BJ (cell line): ENCODE results near the gene GREB1. TPM values are rescaled to one million over a fixed set of nuclear protein-coding genes. Genes with fewer than 3 reads are reported as not detected.

Experiments used
- CTCF ChIA-PET: fragments of 350-600 bp; formaldehyde crosslinking; extraction: SDS; loops from one replicate; lab custom pipeline; 2021; ENCODE audit warnings: antibody characterized with exemption, inconsistent platforms; lab: Yijun Ruan, JAX
- POLR2A ChIA-PET: fragments of 300-600 bp; sonication (Branson Sonifier 250); formaldehyde crosslinking; extraction: SDS; loops from one replicate; lab custom pipeline; 2021; ENCODE audit warnings: antibody characterized with exemption; lab: Charles Lee
- DNase-seq: peaks from one replicate; pipeline ENCODE4 v3.0.0-alpha.2; 2011; ENCODE audit warnings: low read depth
- H3K27me3 ChIP-seq: 2 replicates; pipeline ENCODE4 v1.6.0; 2011; ENCODE audit warnings: low read length; ENCODE audit not compliant: control insufficient read depth, insufficient read depth
- H3K36me3 ChIP-seq: 2 replicates; pipeline ENCODE4 v1.5.1; 2011; ENCODE audit warnings: low read length; ENCODE audit not compliant: control insufficient read depth, insufficient read depth
- H3K4me3 ChIP-seq: 2 replicates; pipeline ENCODE4 v1.5.1; 2011; ENCODE audit warnings: low read depth, mild to moderate bottlenecking, control low read depth, low read length
- CTCF ChIP-seq: IDR thresholded peaks from 2 replicates; pipeline ENCODE4 v1.5.1; 2011; ENCODE audit warnings: low read depth, mild to moderate bottlenecking, control low read depth, inconsistent platforms, low read length, moderate library complexity; ENCODE audit not compliant: insufficient read depth
- polyA plus RNA-seq: library from polyadenylated mRNA; depleted of rRNA; stranded (reverse); fragments of >200 nt; gene quantifications from 2 replicates; pipeline ENCODE4 v1.2.3, GENCODE V29; 2011

Gene GREB1
- polyA plus RNA-seq, 1 experiment, result not detected

GRCh38 chr2:11566383-11566782 lies 32.5 kb downstream of the GREB1 start:
- ChIA-PET POLR2A (no interaction called here), CTCF (interaction anchor here (1.5 to 1.6 kb wide), 2 partner anchors 16 to 89 kb away, joined by 4 to 11 read pairs; no protein-coding TSS in a partner anchor)
- no peaks in the 10 kb centered on the region for H3K36me3 ChIP-seq
- TF ChIP-seq CTCF, result no peak
- H3K4me3 ChIP-seq, result no peak overlapping the region
- peaks cover 6% of the 10 kb centered on the region for H3K27me3 ChIP-seq
- DNase-seq, result no peak

- ChIA-PET POLR2A (no interaction called here), CTCF (interaction anchor here (1.2 kb wide), 1 partner anchor 17 kb away, joined by 3 read pairs; no protein-coding TSS in a partner anchor)
- no peak for TF ChIP-seq CTCF
- DNase-seq, result no peak
- Histone ChIP-seq H3K4me3 (no peak overlapping the region), H3K36me3 (no peaks in the 10 kb centered on the region), H3K27me3 (peaks cover 6% of the 10 kb centered on the region)
Observed at GRCh38 chr2:11567631-11568031, 33.8 kb downstream of the GREB1 start.

- CTCF ChIA-PET, result interaction anchor here (0.7 to 1.1 kb wide), 3 partner anchors 14 to 103 kb away, joined by 3 to 10 read pairs (median 3); partner anchors contain the start of gene E2F6
- Histone ChIP-seq H3K4me3 (no peak overlapping the region), H3K27me3 (peaks cover 8% of the 10 kb centered on the region), H3K36me3 (no peaks in the 10 kb centered on the region)
- no peak for TF ChIP-seq CTCF
- DNase-seq, result no peak
- POLR2A ChIA-PET, result no interaction called here
Observed at GRCh38 chr2:11568436-11568835, 34.6 kb downstream of the GREB1 start.

- no peaks in the 10 kb centered on the region for H3K36me3 ChIP-seq
- POLR2A ChIA-PET, result no interaction called here
- H3K4me3 ChIP-seq, result no peak overlapping the region
- TF ChIP-seq CTCF, result no peak
- no peak for DNase-seq
- CTCF ChIA-PET, result no interaction called here
- peaks cover 8% of the 10 kb centered on the region for H3K27me3 ChIP-seq
Observed at GRCh38 chr2:11569636-11570035, 35.8 kb downstream of the GREB1 start.

- CTCF ChIA-PET, result interaction anchor here (4.3 kb wide), 1 partner anchor 13 kb away, joined by 36 read pairs; no protein-coding TSS in a partner anchor
Observed at GRCh38 chr2:11571170-11571569, 37.3 kb downstream of the GREB1 start.

More at GRCh38 chr2:11571170-11571569, 37.3 kb downstream of the GREB1 start:
- no peak for TF ChIP-seq CTCF
- POLR2A ChIA-PET, result no interaction called here
- Histone ChIP-seq H3K4me3 (no peak overlapping the region), H3K27me3 (peaks cover 8% of the 10 kb centered on the region), H3K36me3 (no peaks in the 10 kb centered on the region)
- no peak for DNase-seq
